Measurements from ENCODE around the gene CSTPP1.
"Not testable (repeated sequence)": the region's sequence is repeated elsewhere in the genome, so short reads cannot be mapped to it uniquely, and the experiment has no call there.

Gene CSTPP1

DNA sequence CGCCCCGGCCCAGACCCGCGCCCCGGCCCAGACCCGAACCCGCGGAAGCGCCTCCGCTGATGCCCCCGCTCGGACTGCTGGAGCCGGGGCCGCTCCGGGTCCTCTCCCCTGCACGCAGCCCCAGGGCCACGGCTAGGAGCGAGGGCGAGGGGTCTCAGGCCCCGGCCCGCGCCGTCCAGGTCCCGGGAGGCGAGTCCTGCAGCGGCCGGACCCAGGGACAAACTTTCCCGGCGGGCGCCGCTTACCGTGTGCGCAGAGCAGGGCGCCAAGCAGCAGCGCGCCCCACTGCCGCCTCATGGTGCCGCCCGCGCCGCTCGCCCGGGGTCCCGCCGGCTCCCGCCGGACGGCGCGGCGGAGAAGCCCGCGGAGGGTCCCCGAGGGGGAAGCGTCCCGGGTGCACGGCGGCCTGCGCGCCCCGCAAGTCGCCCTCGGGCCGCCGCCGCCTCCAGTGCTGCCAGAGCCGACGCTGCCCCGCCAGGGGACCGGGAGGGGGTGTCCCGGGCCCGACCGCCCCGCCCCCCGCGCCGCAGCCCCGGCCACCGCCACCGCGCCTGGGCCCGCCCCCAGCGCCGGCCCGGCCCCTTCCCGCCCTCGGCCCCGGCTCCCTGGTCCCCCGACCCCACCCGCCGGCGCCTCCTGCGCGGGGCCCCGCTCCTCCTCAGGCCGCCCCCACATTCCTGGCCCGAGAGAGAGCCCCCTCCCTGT, 18.3 kb upstream of the CSTPP1 start, which contains the start of gene LRP4:
TSS of gene LRP4 (minus strand) at position 468 of the 705 bp plus-strand sequence. CDS start at position 297, 171 bp downstream.
- Histone ChIP-seq H3K36me3 (ENCODE audit: low read length) (no peaks in the 10 kb centered on the region), H3K79me2 (ENCODE audit: insufficient read depth, low read length) (no peaks in the 10 kb centered on the region), H3K27ac (ENCODE audit: low read depth, low read length) (no peak within 1 kb of the TSS), H2AFZ (ENCODE audit: low read depth, low read length, severe bottlenecking) (peak within 1 kb of the TSS; percentile 76), H4K20me1 (ENCODE audit: low read depth, low read length) (no peaks in the 10 kb centered on the region), H3K9ac (ENCODE audit: low read length) (peak within 1 kb of the TSS; percentile 44), H3F3A (ENCODE audit: insufficient read depth) (peaks cover 6% of the 10 kb centered on the region; the same call in 1 of the 2 replicates), H3K4me2 (ENCODE audit: low read depth, low read length, poor library complexity, severe bottlenecking) (peak within 1 kb of the TSS; percentile 73), H3K9me3 (ENCODE audit: insufficient read depth, low read length) (no peaks in the 10 kb centered on the region), H3K4me3 (ENCODE audit: insufficient read depth, low read length, poor library complexity, severe bottlenecking) (peak within 1 kb of the TSS; percentile 48), H3K9me2 (replicated peaks; ENCODE audit: insufficient read depth, low read length) (no peaks in the 10 kb centered on the region), H3K27me3 (ENCODE audit: low read length) (peaks cover 1% of the 10 kb centered on the region; the same call in 1 of the 2 replicates)
- TF ChIP-seq, protein P1, sequence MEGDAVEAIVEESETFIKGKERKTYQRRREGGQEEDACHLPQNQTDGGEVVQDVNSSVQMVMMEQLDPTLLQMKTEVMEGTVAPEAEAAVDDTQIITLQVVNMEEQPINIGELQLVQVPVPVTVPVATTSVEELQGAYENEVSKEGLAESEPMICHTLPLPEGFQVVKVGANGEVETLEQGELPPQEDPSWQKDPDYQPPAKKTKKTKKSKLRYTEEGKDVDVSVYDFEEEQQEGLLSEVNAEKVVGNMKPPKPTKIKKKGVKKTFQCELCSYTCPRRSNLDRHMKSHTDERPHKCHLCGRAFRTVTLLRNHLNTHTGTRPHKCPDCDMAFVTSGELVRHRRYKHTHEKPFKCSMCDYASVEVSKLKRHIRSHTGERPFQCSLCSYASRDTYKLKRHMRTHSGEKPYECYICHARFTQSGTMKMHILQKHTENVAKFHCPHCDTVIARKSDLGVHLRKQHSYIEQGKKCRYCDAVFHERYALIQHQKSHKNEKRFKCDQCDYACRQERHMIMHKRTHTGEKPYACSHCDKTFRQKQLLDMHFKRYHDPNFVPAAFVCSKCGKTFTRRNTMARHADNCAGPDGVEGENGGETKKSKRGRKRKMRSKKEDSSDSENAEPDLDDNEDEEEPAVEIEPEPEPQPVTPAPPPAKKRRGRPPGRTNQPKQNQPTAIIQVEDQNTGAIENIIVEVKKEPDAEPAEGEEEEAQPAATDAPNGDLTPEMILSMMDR (IDR thresholded peaks at IDR 0.05; ENCODE audit: insufficient read depth, low read length, poor library complexity, severe bottlenecking) = no peak
- TF ChIP-seq EZH2phosphoT487 (conservative IDR thresholded peaks at IDR 0.05; ENCODE audit: low read length) = no peak

DNA sequence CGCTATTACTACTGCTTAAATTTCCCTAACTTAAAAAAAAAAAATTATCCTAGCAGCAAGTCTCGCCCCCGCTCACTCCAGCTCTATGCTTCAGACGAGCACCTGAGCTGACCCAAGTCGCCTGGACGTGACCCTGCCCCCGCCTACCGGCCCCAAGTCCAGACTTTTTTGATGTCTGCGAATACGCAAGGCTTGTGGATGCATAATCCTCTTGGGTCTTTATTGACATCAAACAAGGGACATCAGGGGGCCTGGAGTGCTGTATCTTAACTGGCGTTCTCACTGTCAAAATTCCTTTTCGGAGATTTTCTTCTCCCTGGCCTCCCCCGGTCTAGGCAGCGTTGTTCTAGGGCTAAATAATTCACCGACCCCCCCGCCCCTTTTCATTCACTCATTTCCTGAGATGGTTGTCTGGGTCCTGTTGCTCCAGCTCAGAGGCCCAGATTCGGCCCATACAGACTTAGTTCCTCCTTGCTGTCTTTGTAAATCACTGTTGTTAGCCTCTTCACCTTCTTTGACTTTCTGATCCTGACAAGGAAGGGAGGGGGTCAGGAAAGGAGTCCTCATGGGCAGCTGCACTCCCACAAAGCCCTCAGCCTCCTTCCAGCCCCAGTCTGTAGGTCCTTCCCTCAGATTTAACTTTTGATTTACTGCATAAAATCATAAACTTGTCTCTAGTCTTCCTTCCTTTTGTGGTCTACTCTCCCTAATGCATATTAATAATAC, 17.6 kb upstream of the CSTPP1 start:
- Histone ChIP-seq H3F3A (ENCODE audit: insufficient read depth) (peaks cover 6% of the 10 kb centered on the region; the same call in 1 of the 2 replicates), H3K9ac (ENCODE audit: low read length) (peak overlapping the region; percentile 44; the same call in 1 of the 2 replicates), H3K4me3 (ENCODE audit: insufficient read depth, low read length, poor library complexity, severe bottlenecking) (peak overlapping the region; percentile 43), H3K4me2 (ENCODE audit: low read depth, low read length, poor library complexity, severe bottlenecking) (peak overlapping the region; percentile 73), H3K79me2 (ENCODE audit: insufficient read depth, low read length) (no peaks in the 10 kb centered on the region), H2AFZ (ENCODE audit: low read depth, low read length, severe bottlenecking) (peak overlapping the region; percentile 76), H3K27me3 (ENCODE audit: low read length) (no peaks in the 10 kb centered on the region), H3K9me2 (replicated peaks; ENCODE audit: insufficient read depth, low read length) (no peaks in the 10 kb centered on the region), H4K20me1 (ENCODE audit: low read depth, low read length) (no peaks in the 10 kb centered on the region), H3K9me3 (ENCODE audit: insufficient read depth, low read length) (no peaks in the 10 kb centered on the region), H3K27ac (ENCODE audit: low read depth, low read length) (no peak overlapping the region), H3K36me3 (ENCODE audit: low read length) (no peaks in the 10 kb centered on the region)
- no peak for TF ChIP-seq EZH2phosphoT487 (conservative IDR thresholded peaks at IDR 0.05; ENCODE audit: low read length)

DNA sequence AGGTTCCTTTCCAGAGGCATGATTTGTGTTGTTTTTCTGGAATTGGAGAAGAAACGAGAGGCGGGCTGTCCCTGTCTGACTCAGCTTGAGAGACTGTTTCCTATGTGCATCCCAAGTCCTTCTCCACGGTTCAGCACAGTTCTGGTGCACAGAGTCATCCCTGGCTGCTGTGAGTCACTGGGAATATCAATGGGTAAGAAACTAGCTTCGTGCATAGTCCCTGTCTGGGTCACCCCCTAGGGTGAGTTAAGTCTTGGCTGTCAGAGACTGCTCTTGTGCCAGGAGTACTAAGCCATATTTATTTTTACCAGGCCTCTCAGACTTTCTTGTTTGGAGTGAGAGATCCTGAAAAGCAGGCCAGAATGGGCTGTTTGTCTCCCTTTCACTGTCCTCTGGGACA, 15.8 kb upstream of the CSTPP1 start:
- Histone ChIP-seq H3F3A (ENCODE audit: insufficient read depth) (peaks cover 6% of the 10 kb centered on the region; the same call in 1 of the 2 replicates), H3K27ac (ENCODE audit: low read depth, low read length) (no peak overlapping the region), H3K9me2 (replicated peaks; ENCODE audit: insufficient read depth, low read length) (no peaks in the 10 kb centered on the region), H3K36me3 (ENCODE audit: low read length) (no peaks in the 10 kb centered on the region), H3K79me2 (ENCODE audit: insufficient read depth, low read length) (no peaks in the 10 kb centered on the region), H3K4me2 (ENCODE audit: low read depth, low read length, poor library complexity, severe bottlenecking) (no peak overlapping the region), H4K20me1 (ENCODE audit: low read depth, low read length) (no peaks in the 10 kb centered on the region), H3K9ac (ENCODE audit: low read length) (no peak overlapping the region), H3K4me3 (ENCODE audit: insufficient read depth, low read length, poor library complexity, severe bottlenecking) (no peak overlapping the region), H3K9me3 (ENCODE audit: insufficient read depth, low read length) (no peaks in the 10 kb centered on the region), H3K27me3 (ENCODE audit: low read length) (no peaks in the 10 kb centered on the region), H2AFZ (ENCODE audit: low read depth, low read length, severe bottlenecking) (no peak overlapping the region)
- no peak for TF ChIP-seq EZH2phosphoT487 (conservative IDR thresholded peaks at IDR 0.05; ENCODE audit: low read length)
- TF ChIP-seq, protein P1 (IDR thresholded peaks at IDR 0.05; ENCODE audit: insufficient read depth, low read length, poor library complexity, severe bottlenecking) = no peak

DNA sequence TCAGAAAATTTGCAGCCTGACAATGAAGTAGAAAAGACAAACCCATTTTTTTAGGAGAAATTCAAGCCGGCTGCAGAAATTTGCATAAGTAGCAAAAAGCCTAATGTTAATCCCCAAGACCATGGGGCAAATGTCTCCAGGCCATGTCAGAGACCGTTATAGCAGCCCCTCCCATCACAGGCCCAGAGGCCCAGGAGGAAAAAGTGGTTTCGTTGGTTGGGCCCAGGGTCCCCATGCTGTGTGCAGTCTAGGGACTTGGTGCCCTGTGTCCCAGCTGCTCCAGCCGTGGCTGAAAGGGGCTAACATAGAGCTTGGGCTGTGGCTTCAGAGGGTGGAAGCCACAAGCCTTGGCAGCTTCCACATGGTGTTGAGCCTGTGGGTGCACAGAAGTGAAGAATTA, 8.6 kb upstream of the CSTPP1 start:
- H3K4me2 ChIP-seq (ENCODE audit: low read depth, low read length, poor library complexity, severe bottlenecking); H2AFZ ChIP-seq (ENCODE audit: low read depth, low read length, severe bottlenecking); H3K9ac ChIP-seq (ENCODE audit: low read length); H3K9me3 ChIP-seq (ENCODE audit: insufficient read depth, low read length); H4K20me1 ChIP-seq (ENCODE audit: low read depth, low read length); H3F3A ChIP-seq (ENCODE audit: insufficient read depth); H3K79me2 ChIP-seq (ENCODE audit: insufficient read depth, low read length); H3K36me3 ChIP-seq (ENCODE audit: low read length); H3K27me3 ChIP-seq (ENCODE audit: low read length); H3K4me3 ChIP-seq (ENCODE audit: insufficient read depth, low read length, poor library complexity, severe bottlenecking); H3K9me2 ChIP-seq (replicated peaks; ENCODE audit: insufficient read depth, low read length); H3K27ac ChIP-seq (ENCODE audit: low read depth, low read length): not testable (repeated sequence)

DNA sequence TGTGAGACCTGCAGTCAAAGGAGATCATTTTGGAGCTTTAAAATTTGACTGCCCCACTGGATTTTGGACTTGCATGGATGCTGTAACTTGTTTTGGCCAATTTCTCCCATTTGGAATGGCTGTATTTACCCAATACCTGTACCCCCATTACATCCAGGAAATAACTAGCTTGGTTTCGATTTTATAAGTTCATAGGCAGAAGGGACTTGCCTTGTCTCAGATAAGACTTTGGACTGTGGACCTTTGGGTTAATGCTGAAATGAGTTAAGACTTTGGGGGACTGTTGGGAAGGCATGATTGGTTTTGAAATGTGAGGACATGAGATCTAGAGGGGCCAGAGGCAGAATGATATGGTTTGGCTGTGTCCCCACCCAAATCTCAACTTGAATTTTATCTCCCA, 7.9 kb upstream of the CSTPP1 start:
- H3K79me2 ChIP-seq (ENCODE audit: insufficient read depth, low read length); H2AFZ ChIP-seq (ENCODE audit: low read depth, low read length, severe bottlenecking); H3K9me3 ChIP-seq (ENCODE audit: insufficient read depth, low read length); H3K4me2 ChIP-seq (ENCODE audit: low read depth, low read length, poor library complexity, severe bottlenecking); H3F3A ChIP-seq (ENCODE audit: insufficient read depth); H3K9me2 ChIP-seq (replicated peaks; ENCODE audit: insufficient read depth, low read length); H3K27me3 ChIP-seq (ENCODE audit: low read length); H3K9ac ChIP-seq (ENCODE audit: low read length); H3K36me3 ChIP-seq (ENCODE audit: low read length); H3K27ac ChIP-seq (ENCODE audit: low read depth, low read length); H4K20me1 ChIP-seq (ENCODE audit: low read depth, low read length); H3K4me3 ChIP-seq (ENCODE audit: insufficient read depth, low read length, poor library complexity, severe bottlenecking): not testable (repeated sequence)
